SK-N-SH (cell line): ENCODE measurements around the gene LETM1. TPM values are rescaled to one million over a fixed set of nuclear protein-coding genes. Genes with fewer than 3 reads are reported as not detected.

Experiments
- CTCF ChIA-PET: fragments of 300-600, 350-600 bp; formaldehyde crosslinking; extraction: SDS; loops from one replicate; lab custom pipeline; 2021; lab: Yijun Ruan, JAX
- POLR2A ChIA-PET: fragments of 350-600 bp; sonication (Branson Sonifier 250); formaldehyde crosslinking; extraction: SDS; loops from one replicate; lab custom pipeline; 2020; ENCODE audit warnings: antibody characterized with exemption, inconsistent platforms; lab: Yijun Ruan, JAX
- DNase-seq: peaks from one replicate; pipeline ENCODE4 v3.0.0; 2012
- H2AFZ ChIP-seq: fragments of 200-600 bp; sonication (generic); 2 replicates; pipeline ENCODE4 v1.8.1; 2016; ENCODE audit warnings: antibody characterized with exemption, mild to moderate bottlenecking, low read depth
- H3F3A ChIP-seq: fragments of 200-600 bp; sonication (generic); replicated peaks from 2 replicates; pipeline ENCODE3; 2016; ENCODE audit warnings: antibody characterized with exemption, mild to moderate bottlenecking; ENCODE audit not compliant: insufficient read depth
- H3K27ac ChIP-seq, 2 experiments: fragments of 200-500 bp in 1 of 2; fragments of 200-600 bp in 1 of 2; sonication (Bioruptor generic) in 1 of 2; sonication (generic), shearing (Covaris generic) in 1 of 2; 2 replicates each; pipeline versions ENCODE4 v1.5.1 to v1.6.1; 2014 to 2016; ENCODE audit warnings: low read depth in 2 of 2, inconsistent platforms in 1 of 2, low read length in 1 of 2, mild to moderate bottlenecking in 1 of 2, mixed read lengths in 1 of 2
- H3K27me3 ChIP-seq: fragments of 200-600 bp; sonication (generic), shearing (Covaris generic); 2 replicates; pipeline ENCODE4 v1.6.1; 2016; ENCODE audit warnings: mixed run types; ENCODE audit not compliant: insufficient read depth
- H3K36me3 ChIP-seq, 2 experiments: fragments of 200-500 bp in 1 of 2; fragments of 200-600 bp in 1 of 2; sonication (Bioruptor generic) in 1 of 2; sonication (generic) in 1 of 2; replicated peaks in 1 of 2; 2 replicates each; pipeline versions ENCODE3 to v1.5.1; 2014 to 2016; ENCODE audit warnings: low read length in 1 of 2, mild to moderate bottlenecking in 1 of 2; ENCODE audit not compliant: insufficient read depth in 2 of 2, control insufficient read depth in 1 of 2
- H3K4me1 ChIP-seq, 2 experiments: fragments of 200-500 bp in 1 of 2; fragments of 200-600 bp in 1 of 2; sonication (Bioruptor generic) in 1 of 2; sonication (generic), shearing (Covaris generic) in 1 of 2; 2 replicates each; pipeline versions ENCODE4 v1.5.1 to v1.6.1; 2014 to 2016; ENCODE audit warnings: low read depth in 1 of 2, low read length in 1 of 2, mixed run types in 1 of 2; ENCODE audit not compliant: insufficient read depth in 2 of 2, control insufficient read depth in 1 of 2
- H3K4me2 ChIP-seq: fragments of 200-600 bp; sonication (generic), shearing (Covaris generic); 2 replicates; pipeline ENCODE4 v1.6.1; 2017; ENCODE audit warnings: mixed run types
- H3K4me3 ChIP-seq, 2 experiments: fragments of 200-500 bp in 1 of 2; fragments of 200-600 bp in 1 of 2; sonication (Bioruptor generic) in 1 of 2; sonication (generic), shearing (Covaris generic) in 1 of 2; 2 replicates each; pipeline versions ENCODE4 v1.5.1 to v1.8.1; 2014 to 2016; ENCODE audit warnings: low read depth in 2 of 2, inconsistent platforms in 1 of 2, low read length in 1 of 2, mild to moderate bottlenecking in 1 of 2, mixed read lengths in 1 of 2, moderate library complexity in 1 of 2
- H3K79me2 ChIP-seq: fragments of 200-600 bp; sonication (generic); 2 replicates; pipeline ENCODE4 v1.8.1; 2017; ENCODE audit warnings: mild to moderate bottlenecking; ENCODE audit not compliant: insufficient read depth
- H3K9ac ChIP-seq: fragments of 200-600 bp; sonication (generic); 2 replicates; pipeline ENCODE4 v1.6.1; 2017; ENCODE audit warnings: mixed run types
- H3K9me2 ChIP-seq: fragments of 200-600 bp; sonication (generic); 2 replicates; pipeline ENCODE4 v1.6.1; 2017; ENCODE audit warnings: mixed run types
- H3K9me3 ChIP-seq: fragments of 200-600 bp; sonication (generic); 2 replicates; pipeline ENCODE4 v1.6.1; 2017; ENCODE audit warnings: mixed run types, mild to moderate bottlenecking, moderate library complexity
- H4K20me1 ChIP-seq: fragments of 200-600 bp; sonication (generic); 2 replicates; pipeline ENCODE4 v1.6.1; 2017; ENCODE audit warnings: mild to moderate bottlenecking, mixed run types; ENCODE audit not compliant: insufficient read depth
- CHD2 ChIP-seq: fragments of 150-350 bp; IDR thresholded peaks from 2 replicates; pipeline ENCODE4 v1.6.1; 2018; ENCODE audit warnings: low read length; ENCODE audit not compliant: partially characterized antibody
- ELF1 ChIP-seq: IDR thresholded peaks from 2 replicates; pipeline ENCODE4 v1.4.0; 2012
- EZH2phosphoT487 ChIP-seq: fragments of 200-600 bp; sonication (generic); IDR thresholded peaks from 2 replicates; pipeline ENCODE4 v1.6.1; 2017; ENCODE audit warnings: low read depth, mixed run types, mild to moderate bottlenecking, antibody characterized with exemption, moderate library complexity, borderline replicate concordance
- FOSL2 ChIP-seq: IDR thresholded peaks from 2 replicates; pipeline ENCODE4 v1.4.0; 2012; ENCODE audit warnings: low read depth, mild to moderate bottlenecking, moderate library complexity, borderline replicate concordance
- FOXM1 ChIP-seq: IDR thresholded peaks from 2 replicates; pipeline ENCODE4 v1.4.0; 2012; ENCODE audit warnings: low read depth, mild to moderate bottlenecking
- GABPA ChIP-seq: IDR thresholded peaks from 2 replicates; pipeline ENCODE4 v1.4.0; 2012; ENCODE audit warnings: low read depth, mild to moderate bottlenecking
- GATA2 ChIP-seq: sonication (generic); formaldehyde crosslinking; IDR thresholded peaks from 2 replicates; pipeline ENCODE4 v1.5.0; 2020; ENCODE audit warnings: mild to moderate bottlenecking, missing genetic modification reagents
- JUND ChIP-seq: IDR thresholded peaks from 2 replicates; pipeline ENCODE4 v1.4.0; 2012
- MAX ChIP-seq: IDR thresholded peaks from 2 replicates; pipeline ENCODE4 v1.4.0; 2012; ENCODE audit warnings: low read depth
- MXI1 ChIP-seq: IDR thresholded peaks from 2 replicates; pipeline ENCODE4 v1.6.1; 2012; ENCODE audit warnings: mild to moderate bottlenecking, low read depth, low read length, improper control_type of control experiment
- NFIC ChIP-seq: IDR thresholded peaks from 2 replicates; pipeline ENCODE4 v1.4.0; 2012; ENCODE audit warnings: borderline replicate concordance
- NRF1 ChIP-seq: IDR thresholded peaks from 2 replicates; pipeline ENCODE4 v1.6.1; 2012; ENCODE audit warnings: low read depth, mild to moderate bottlenecking, low read length
- PBX3 ChIP-seq: IDR thresholded peaks from 2 replicates; pipeline ENCODE4; 2012
- POLR2AphosphoS5 ChIP-seq: IDR thresholded peaks from 2 replicates; pipeline ENCODE4 v1.6.1; 2012; ENCODE audit warnings: low read depth, low read length
- RCOR1 ChIP-seq: fragments of 150-350 bp; IDR thresholded peaks from 2 replicates; pipeline ENCODE4 v1.6.1; 2017; ENCODE audit warnings: antibody characterized with exemption, low read length
- SMC3 ChIP-seq: IDR thresholded peaks from 2 replicates; pipeline ENCODE4 v1.6.1; 2012; ENCODE audit warnings: low read depth, low read length, improper control_type of control experiment
- TAF1 ChIP-seq: IDR thresholded peaks from 2 replicates; pipeline ENCODE4 v1.6.1; 2012; ENCODE audit warnings: low read depth, mild to moderate bottlenecking, low read length, moderate library complexity, borderline replicate concordance
- TCF12 ChIP-seq: IDR thresholded peaks from 2 replicates; pipeline ENCODE4 v1.4.0; 2012
- WGBS: methylation state at CpG from one replicate; pipeline ENCODE4 v1.1.6; 2017; ENCODE audit warnings: low lambda C conversion rate; 5-methylcytosine and 5-hydroxymethylcytosine counted together
- polyA plus RNA-seq, 3 experiments: library from polyadenylated mRNA; depleted of rRNA; stranded (reverse); fragments of >200 nt; gene quantifications; 2 replicates each; pipeline ENCODE4 v1.2.3, GENCODE V29; 2012

The LETM1 gene
- polyA plus RNA-seq, 1 of the 3 experiments (the other 2 are of a cell fraction): 25.8 TPM

GRCh38 chr4:1869530-1870327 lies 13.8 kb upstream of the LETM1 start:
- H4K20me1 ChIP-seq: peaks cover 4% of the 10 kb centered on the region; the same call in 1 of the 2 replicates
- no peaks in the 10 kb centered on the region for H3K9me2 ChIP-seq
- ChIA-PET POLR2A (interaction anchor here (1.0 to 1.7 kb wide), 2 partner anchors 8 to 13 kb away, joined by 3 to 11 read pairs; partner anchors contain the start of gene LETM1), CTCF (interaction anchor here (1.3 to 1.4 kb wide), 3 partner anchors 13 to 142 kb away, joined by 3 to 12 read pairs (median 4); no protein-coding TSS in a partner anchor)
- peak overlapping the region; percentile 91 to 92 for H3K27ac ChIP-seq
- peaks cover 25% of the 10 kb centered on the region for H3F3A ChIP-seq
- H3K4me3 ChIP-seq: peak overlapping the region; percentile 64 to 72
- TF ChIP-seq FOSL2 (no peak), JUND (no peak), TAF1 (no peak), RCOR1 (no peak)
- H3K4me1 ChIP-seq: peaks cover 17 to 29% of the 10 kb centered on the region in 2 experiments
- WGBS: 84% methylated on average over 14 of the region's 19 CpGs
- H3K4me2 ChIP-seq: peak overlapping the region; percentile 98
- H3K36me3 ChIP-seq: no peaks in the 10 kb centered on the region
- peaks cover 36% of the 10 kb centered on the region for H3K79me2 ChIP-seq
- DNase-seq: no peak
- no peaks in the 10 kb centered on the region for H3K9me3 ChIP-seq
- peak overlapping the region; percentile 92 for H3K9ac ChIP-seq
- H3K27me3 ChIP-seq: no peaks in the 10 kb centered on the region
- peak overlapping the region; percentile 71 for H2AFZ ChIP-seq

GRCh38 chr4:1868912-1869311 lies 13.0 kb upstream of the LETM1 start:
- Histone ChIP-seq H3K9me2 (no peaks in the 10 kb centered on the region), H3K27me3 (no peaks in the 10 kb centered on the region), H3K36me3 (no peaks in the 10 kb centered on the region), H3K79me2 (peaks cover 28% of the 10 kb centered on the region), H3K4me1 (peaks cover 13 to 25% of the 10 kb centered on the region in 2 experiments), H2AFZ (no peak overlapping the region), H3K27ac (no peak overlapping the region)
- CTCF ChIA-PET: interaction anchor here (0.9 to 1.9 kb wide), 2 partner anchors 13 to 30 kb away, joined by 4 to 6 read pairs; partner anchors contain the start of gene LETM1
- no peak for TF ChIP-seq TCF12
- no peak for TF ChIP-seq NRF1
- TF ChIP-seq ELF1: no peak
- no peak for TF ChIP-seq GATA2 (CRISPR knock-in tag)
- no peak for TF ChIP-seq JUND
- no peak for TF ChIP-seq PBX3
- TF ChIP-seq MXI1: no peak
- no peak for TF ChIP-seq FOSL2
- TF ChIP-seq POLR2AphosphoS5: no peak
- no peak for TF ChIP-seq FOXM1
- no peak for TF ChIP-seq TAF1
- TF ChIP-seq EZH2phosphoT487: no peak
- TF ChIP-seq SMC3: no peak
- TF ChIP-seq NFIC: no peak
- no peak for TF ChIP-seq MAX
- TF ChIP-seq CHD2: no peak
- no peak for TF ChIP-seq GABPA
- TF ChIP-seq, all 33 proteins: peak for 0
- no peak for DNase-seq
- POLR2A ChIA-PET: no interaction called here
- Histone ChIP-seq H3K4me3 (no peak overlapping the region), H3K4me2 (no peak overlapping the region), H4K20me1 (no peaks in the 10 kb centered on the region; the same call in 1 of the 2 replicates), H3F3A (peaks cover 23% of the 10 kb centered on the region), H3K9me3 (no peaks in the 10 kb centered on the region), H3K9ac (no peak overlapping the region)
- 87% methylated on average over 3 of the region's 3 CpGs for WGBS
